ENCODE results near the gene ZNHIT2. TPM values are rescaled to one million over a fixed set of nuclear protein-coding genes. Genes with fewer than 3 reads are reported as not detected.

ZNHIT2 gene
- total RNA-seq, 1 donor from 2014 or later, result 18.1 TPM

- peaks cover 39% of the 10 kb centered on the region for H3K36me3 Mint-ChIP-seq (ENCODE audit: low read depth)
Measured at GRCh38 chr11:65130631-65131416, 13.3 kb upstream of the ZNHIT2 start.

GRCh38 chr11:65129649-65130441 is 12.3 kb upstream of the ZNHIT2 start:
- Mint-ChIP-seq H3K4me3 (no peak overlapping the region), H3K27me3 (no peaks in the 10 kb centered on the region), H3K4me1 (peaks cover 18% of the 10 kb centered on the region), H3K27ac (no peak overlapping the region), H3K9me3 (no peaks in the 10 kb centered on the region), H3K36me3 (ENCODE audit: low read depth) (peaks cover 46% of the 10 kb centered on the region)
- peak; percentile 56 for DNase-seq
- intact Hi-C loops (cut with micrococcal nuclease), result no loop called here

More at GRCh38 chr11:65130631-65131416, 13.3 kb upstream of the ZNHIT2 start:
- intact Hi-C loops (cut with micrococcal nuclease), result no loop called here
- H3K27me3 Mint-ChIP-seq, result no peaks in the 10 kb centered on the region
- H3K9me3 Mint-ChIP-seq, result no peaks in the 10 kb centered on the region
- peak; percentile 55 for DNase-seq
- H3K4me1 Mint-ChIP-seq, result peaks cover 23% of the 10 kb centered on the region
- no peak overlapping the region for H3K27ac Mint-ChIP-seq
- H3K4me3 Mint-ChIP-seq, result no peak overlapping the region

GRCh38 chr11:65128182-65129145 is 11.0 kb upstream of the ZNHIT2 start:
- Mint-ChIP-seq H3K36me3 (ENCODE audit: low read depth) (peaks cover 52% of the 10 kb centered on the region), H3K27ac (no peak overlapping the region)

GRCh38 chr11:65127473-65128181 is 10.1 kb upstream of the ZNHIT2 start:
- intact Hi-C loops (cut with micrococcal nuclease), result no loop called here
- Mint-ChIP-seq H3K4me1 (peaks cover 12% of the 10 kb centered on the region), H3K27me3 (no peaks in the 10 kb centered on the region), H3K36me3 (ENCODE audit: low read depth) (peaks cover 50% of the 10 kb centered on the region), H3K4me3 (no peak overlapping the region), H3K27ac (no peak overlapping the region), H3K9me3 (no peaks in the 10 kb centered on the region)
- peak; percentile 58 for DNase-seq

More at GRCh38 chr11:65128182-65129145, 11.0 kb upstream of the ZNHIT2 start:
- peaks cover 20% of the 10 kb centered on the region for H3K4me1 Mint-ChIP-seq
- intact Hi-C loops (cut with micrococcal nuclease), result no loop called here
- DNase-seq, result peak; percentile 55
- no peaks in the 10 kb centered on the region for H3K9me3 Mint-ChIP-seq
- H3K27me3 Mint-ChIP-seq, result no peaks in the 10 kb centered on the region
- H3K4me3 Mint-ChIP-seq, result no peak overlapping the region

GRCh38 chr11:65126624-65127274 is 9.2 kb upstream of the ZNHIT2 start:
- no peaks in the 10 kb centered on the region for H3K9me3 Mint-ChIP-seq
- H3K4me1 Mint-ChIP-seq, result peaks cover 14% of the 10 kb centered on the region
- H3K27ac Mint-ChIP-seq, result no peak overlapping the region
- no peak overlapping the region for H3K4me3 Mint-ChIP-seq
- H3K36me3 Mint-ChIP-seq (ENCODE audit: low read depth), result peaks cover 54% of the 10 kb centered on the region
- peak; percentile 54 for DNase-seq
- H3K27me3 Mint-ChIP-seq, result no peaks in the 10 kb centered on the region
- intact Hi-C loops (cut with micrococcal nuclease), result no loop called here

- intact Hi-C loops (cut with micrococcal nuclease), result no loop called here
- DNase-seq, result peak; percentile 53
- H3K36me3 Mint-ChIP-seq (ENCODE audit: low read depth), result peaks cover 57% of the 10 kb centered on the region
- H3K4me3 Mint-ChIP-seq, result no peak overlapping the region
- no peaks in the 10 kb centered on the region for H3K9me3 Mint-ChIP-seq
- H3K4me1 Mint-ChIP-seq, result peaks cover 19% of the 10 kb centered on the region
- no peak overlapping the region for H3K27ac Mint-ChIP-seq
- H3K27me3 Mint-ChIP-seq, result no peaks in the 10 kb centered on the region
Measured at GRCh38 chr11:65125197-65126056, 7.9 kb upstream of the ZNHIT2 start.

GRCh38 chr11:65124480-65125196 is 7.1 kb upstream of the ZNHIT2 start:
- Mint-ChIP-seq H3K27ac (no peak overlapping the region), H3K4me1 (peaks cover 22% of the 10 kb centered on the region), H3K4me3 (peak overlapping the region; percentile 57), H3K27me3 (no peaks in the 10 kb centered on the region), H3K9me3 (no peaks in the 10 kb centered on the region), H3K36me3 (ENCODE audit: low read depth) (peaks cover 60% of the 10 kb centered on the region)
- intact Hi-C loops (cut with micrococcal nuclease), result no loop called here
- DNase-seq, result peak; percentile 54

GRCh38 chr11:65121865-65122696 is 4.6 kb upstream of the ZNHIT2 start, which contains the start of the genes FAU and MRPL49:
Gene FAU, minus strand, starts transcription at chr11:65122134. Its CDS starts 321 bp downstream, at chr11:65121813.
Gene MRPL49, plus strand, starts transcription at chr11:65122321. Its CDS starts 26 bp downstream, at chr11:65122347.
- intact Hi-C loops (cut with micrococcal nuclease), result loop anchor here (1.0 kb wide), 5 partner anchors 12 to 205 kb away; partner anchors contain the start of genes ATG2A, CDCA5, POLA2 and SYVN1
- H3K27ac Mint-ChIP-seq, result peak within 1 kb of the TSS; percentile 100
- peaks cover 37% of the 10 kb centered on the region for H3K4me1 Mint-ChIP-seq
- peak within 1 kb of the TSS; percentile 100 for H3K4me3 Mint-ChIP-seq
- peaks cover 66% of the 10 kb centered on the region for H3K36me3 Mint-ChIP-seq (ENCODE audit: low read depth)
- no peaks in the 10 kb centered on the region for H3K9me3 Mint-ChIP-seq
- H3K27me3 Mint-ChIP-seq, result no peaks in the 10 kb centered on the region
- peak; percentile 100 for DNase-seq

- Mint-ChIP-seq H3K4me3 (peak overlapping the region; percentile 100), H3K27ac (peak overlapping the region; percentile 100), H3K36me3 (ENCODE audit: low read depth) (peaks cover 65% of the 10 kb centered on the region), H3K9me3 (no peaks in the 10 kb centered on the region), H3K4me1 (peaks cover 37% of the 10 kb centered on the region), H3K27me3 (no peaks in the 10 kb centered on the region)
- intact Hi-C loops (cut with micrococcal nuclease), result no loop called here
- DNase-seq, result peak; percentile 83
Measured at GRCh38 chr11:65121447-65121864, 4.0 kb upstream of the ZNHIT2 start.

- Mint-ChIP-seq H3K27me3 (no peaks in the 10 kb centered on the region), H3K4me1 (peaks cover 39% of the 10 kb centered on the region), H3K9me3 (no peaks in the 10 kb centered on the region), H3K36me3 (ENCODE audit: low read depth) (peaks cover 63% of the 10 kb centered on the region), H3K4me3 (peak overlapping the region; percentile 100), H3K27ac (peak overlapping the region; percentile 100)
- DNase-seq, result no peak
- intact Hi-C loops (cut with micrococcal nuclease), result no loop called here
Measured at GRCh38 chr11:65120831-65121230, 3.3 kb upstream of the ZNHIT2 start.

- peaks cover 40% of the 10 kb centered on the region for H3K4me1 Mint-ChIP-seq
- H3K9me3 Mint-ChIP-seq, result no peaks in the 10 kb centered on the region
- peak overlapping the region; percentile 73 for H3K27ac Mint-ChIP-seq
- no peak for DNase-seq
- intact Hi-C loops (cut with micrococcal nuclease), result no loop called here
- H3K4me3 Mint-ChIP-seq, result peak overlapping the region; percentile 100
- no peaks in the 10 kb centered on the region for H3K27me3 Mint-ChIP-seq
- H3K36me3 Mint-ChIP-seq (ENCODE audit: low read depth), result peaks cover 59% of the 10 kb centered on the region
Measured at GRCh38 chr11:65119670-65119995, 2.1 kb upstream of the ZNHIT2 start.

All from activated CD4-positive, alpha-beta T cell treated with anti-CD3 and anti-CD28 coated beads, Interleukin-2, amount 10 ng/mL, durations not matched to agents 24 days and 14 days (primary cell).